Spleen (tissue), 7 donors: ENCODE measurements around the gene CNTNAP2.

ENCODE experiments used
- CTCF ChIP-seq, 11 experiments: fragments of 200-600 bp in 7 of 11; fragments of 450-650 bp in 4 of 11; sonication (generic) in 4 of 11; IDR thresholded peaks in 8 of 11; conservative IDR thresholded peaks in 3 of 11; 1 replicate in 7 of 11; 2 replicates in 4 of 11; pipeline versions ENCODE4 v1.4.0 to v1.8.0; 2016 to 2021; ENCODE audit warnings: antibody characterized with exemption in 11 of 11, inconsistent platforms in 4 of 11, mild to moderate bottlenecking in 1 of 11
- POLR2AphosphoS5 ChIP-seq, 3 donors: sonication (generic); formaldehyde crosslinking; IDR thresholded peaks; one replicate each; pipeline ENCODE4 v1.5.1; 2017; ENCODE audit warnings: antibody characterized with exemption in 3 of 3
- donor health status: DM: no; HTN: no; CAD: no; lungs with moderate emphysema.
- donor health status: DM: no; HTN: no; CAD: no.
- donor health status: DM: no; HTN: no; CAD: no.

GRCh38 chr7:148398844-148399365, 2282.3 kb downstream of the CNTNAP2 start:
- TF ChIP-seq CTCF (IDR thresholded peaks at IDR 0.05 in 8 of 11, conservative IDR thresholded peaks at IDR 0.05 in 3 of 11), result no peak
- no peak for TF ChIP-seq POLR2AphosphoS5 (IDR thresholded peaks at IDR 0.05)
